ENCODE results near the gene MLF1. TPM values are rescaled to one million over a fixed set of nuclear protein-coding genes. Genes with fewer than 3 reads are reported as not detected.
A peak's percentile ranks its signal among the peaks of the same experiment; 100 is the strongest.

The MLF1 gene
- total RNA-seq, 1 experiment from 2014 or later = 53.0 TPM

GRCh38 chr3:158642005-158642404 is 71.0 kb downstream of the MLF1 start:
- Mint-ChIP-seq H3K4me3 (ENCODE audit: low read depth, unreplicated experiment) (no peak overlapping the region), H3K36me3 (ENCODE audit: insufficient read depth, unreplicated experiment) (peaks cover 25% of the 10 kb centered on the region), H3K4me1 (ENCODE audit: low read depth, unreplicated experiment) (peaks cover 11% of the 10 kb centered on the region), H3K9me3 (ENCODE audit: low read depth, unreplicated experiment) (no peaks in the 10 kb centered on the region), H3K27me3 (ENCODE audit: unreplicated experiment) (no peaks in the 10 kb centered on the region), H3K27ac (ENCODE audit: unreplicated experiment) (no peak overlapping the region)
- no peak for TF ChIP-seq CTCF (IDR thresholded peaks at IDR 0.05; ENCODE audit: unreplicated experiment)
- no TSS peak for BruUV-seq (replicated peaks)
- intact Hi-C loops (cut with micrococcal nuclease; ENCODE audit: unreplicated experiment) = loop anchor here (5.0 kb wide), 2 partner anchors 105 to 1025 kb away; no protein-coding TSS in a partner anchor
- CTCF ChIA-PET = no interaction called here
- DNase-seq = no peak

- Mint-ChIP-seq H3K27me3 (ENCODE audit: unreplicated experiment) (no peaks in the 10 kb centered on the region), H3K4me3 (ENCODE audit: low read depth, unreplicated experiment) (no peak overlapping the region), H3K9me3 (ENCODE audit: low read depth, unreplicated experiment) (no peaks in the 10 kb centered on the region), H3K27ac (ENCODE audit: unreplicated experiment) (no peak overlapping the region), H3K4me1 (ENCODE audit: low read depth, unreplicated experiment) (peaks cover 11% of the 10 kb centered on the region), H3K36me3 (ENCODE audit: insufficient read depth, unreplicated experiment) (peaks cover 25% of the 10 kb centered on the region)
- no TSS peak for BruUV-seq (replicated peaks)
- intact Hi-C loops (cut with micrococcal nuclease; ENCODE audit: unreplicated experiment) = loop anchor here (5.0 kb wide), 2 partner anchors 105 to 1025 kb away; no protein-coding TSS in a partner anchor
- no peak for DNase-seq
- CTCF ChIA-PET = no interaction called here
- TF ChIP-seq CTCF (IDR thresholded peaks at IDR 0.05; ENCODE audit: unreplicated experiment) = no peak
These were observed 71.6 kb downstream of the MLF1 start for GRCh38 chr3:158642474-158643210.

- DNase-seq = peak; percentile 95
- Mint-ChIP-seq H3K27ac (ENCODE audit: unreplicated experiment) (peak within 1 kb of the TSS; percentile 42), H3K4me1 (ENCODE audit: low read depth, unreplicated experiment) (peaks cover 11% of the 10 kb centered on the region), H3K27me3 (ENCODE audit: unreplicated experiment) (no peaks in the 10 kb centered on the region), H3K36me3 (ENCODE audit: insufficient read depth, unreplicated experiment) (peaks cover 32% of the 10 kb centered on the region), H3K4me3 (ENCODE audit: low read depth, unreplicated experiment) (peak within 1 kb of the TSS; percentile 74), H3K9me3 (ENCODE audit: low read depth, unreplicated experiment) (no peaks in the 10 kb centered on the region)
- TSS peak; percentile 45 for BruUV-seq (replicated peaks)
- intact Hi-C loops (cut with micrococcal nuclease; ENCODE audit: unreplicated experiment) = loop anchor here (5.0 kb wide), 2 partner anchors 107 to 1027 kb away; no protein-coding TSS in a partner anchor
- peak; percentile 90 for TF ChIP-seq CTCF (IDR thresholded peaks at IDR 0.05; ENCODE audit: unreplicated experiment)
- CTCF ChIA-PET = interaction anchor here (0.5 to 2.2 kb wide), 12 partner anchors 9 to 1734 kb away, joined by 3 to 12 read pairs (median 4); partner anchors contain the start of genes MFSD1 and MLF1
These were observed 73.4 kb downstream of the MLF1 start, which contains the start of gene GFM1 for GRCh38 chr3:158644345-158644908. Gene GFM1, plus strand, starts transcription at chr3:158644527. Its CDS starts 108 bp downstream, at chr3:158644635.

DNA sequence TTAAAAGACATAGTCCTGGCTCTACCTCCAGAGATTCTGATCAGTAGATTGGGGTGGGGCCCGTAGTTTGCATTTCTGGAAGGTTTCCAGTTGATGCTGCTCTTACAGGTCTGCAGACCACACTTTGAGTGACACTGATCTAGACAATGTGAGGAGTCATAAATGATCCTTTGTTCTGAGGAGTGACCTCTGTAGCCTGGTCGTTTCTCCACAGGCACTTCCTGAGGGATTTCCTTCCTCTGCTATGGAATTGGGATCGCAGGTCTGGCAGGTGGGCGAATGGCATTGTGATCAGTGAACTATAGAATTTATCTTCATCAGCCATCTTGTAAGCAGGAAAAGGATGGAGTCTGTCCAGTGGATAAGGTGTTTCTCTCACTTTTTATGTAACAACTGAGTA is 78.8 kb downstream of the MLF1 start:
- no peak for TF ChIP-seq CTCF (IDR thresholded peaks at IDR 0.05; ENCODE audit: unreplicated experiment)
- CTCF ChIA-PET = no interaction called here
- H3K4me3 Mint-ChIP-seq (ENCODE audit: low read depth, unreplicated experiment) = no peak overlapping the region
- H3K9me3 Mint-ChIP-seq (ENCODE audit: low read depth, unreplicated experiment) = no peaks in the 10 kb centered on the region
- H3K27ac Mint-ChIP-seq (ENCODE audit: unreplicated experiment) = no peak overlapping the region
- peaks cover 11% of the 10 kb centered on the region for H3K4me1 Mint-ChIP-seq (ENCODE audit: low read depth, unreplicated experiment)
- peaks cover 58% of the 10 kb centered on the region for H3K36me3 Mint-ChIP-seq (ENCODE audit: insufficient read depth, unreplicated experiment)
- intact Hi-C loops (cut with micrococcal nuclease; ENCODE audit: unreplicated experiment) = loop anchor here (10.0 kb wide), 1 partner anchor 605 kb away; no protein-coding TSS in a partner anchor
- no peaks in the 10 kb centered on the region for H3K27me3 Mint-ChIP-seq (ENCODE audit: unreplicated experiment)
- no TSS peak for BruUV-seq (replicated peaks)
- no peak for DNase-seq
